ENCODE data around the gene NUDT15. TPM values are rescaled to one million over a fixed set of nuclear protein-coding genes. Genes with fewer than 3 reads are reported as not detected.

NUDT15 gene
- polyA plus RNA-seq, 3 donors, result 5.1 to 13.3 (median 12.6) TPM

DNA sequence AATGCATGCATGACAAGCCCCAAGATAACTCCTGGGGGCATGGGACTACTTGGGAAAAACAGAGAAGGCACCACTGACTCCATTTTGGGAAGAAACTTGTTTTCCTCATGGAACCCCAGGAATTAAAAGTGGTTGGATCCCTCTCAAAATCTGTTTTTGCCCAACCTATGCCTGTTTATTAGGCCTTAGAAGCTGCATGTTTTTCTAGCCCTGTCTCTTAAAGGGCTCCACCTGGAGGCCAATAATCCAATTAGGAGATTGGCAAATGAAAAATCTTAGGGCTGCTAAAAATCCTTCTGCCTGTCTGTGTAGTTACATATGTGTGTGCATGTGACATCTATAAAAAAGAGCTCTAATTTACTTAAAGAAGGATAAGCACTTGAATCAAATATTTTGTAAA, 30.5 kb downstream of the NUDT15 start:
- Histone ChIP-seq H2AFZ (ENCODE audit: insufficient read depth, low read depth, low read length, poor library complexity, severe bottlenecking) (no peak overlapping the region), H3K79me2 (ENCODE audit: insufficient read depth, low read length) (no peaks in the 10 kb centered on the region), H3K27me3 (ENCODE audit: control insufficient read depth in 2 of 2, insufficient read depth in 2 of 2, low read length in 2 of 2) (no peaks in the 10 kb centered on the region), H3K4me3 (replicated peaks in 1 of 3; ENCODE audit: low read depth in 2 of 3, low read length in 3 of 3) (no peak overlapping the region), H3K4me2 (replicated peaks; ENCODE audit: extremely low read depth, low read length, poor library complexity, severe bottlenecking) (no peak overlapping the region), H3K4me1 (ENCODE audit: control insufficient read depth in 1 of 2, insufficient read depth in 2 of 2, low read length in 2 of 2) (no peaks in the 10 kb centered on the region), H3K9ac (ENCODE audit: insufficient read depth, low read length, poor library complexity, severe bottlenecking) (no peak overlapping the region), H4K20me1 (ENCODE audit: insufficient read depth, low read length) (no peaks in the 10 kb centered on the region), H3K9me3 (replicated peaks in 1 of 2; ENCODE audit: control insufficient read depth in 1 of 2, insufficient read depth in 1 of 2, low read length in 2 of 2) (peaks cover 30 to 51% of the 10 kb centered on the region in 2 donors), H3K36me3 (replicated peaks in 1 of 2; ENCODE audit: control insufficient read depth in 1 of 2, insufficient read depth in 2 of 2, low read length in 2 of 2) (peaks cover 59 to 94% of the 10 kb centered on the region in 2 donors), H3K27ac (ENCODE audit: low read depth in 1 of 2, low read length in 2 of 2) (no peak overlapping the region)
- TF ChIP-seq CTCF (IDR thresholded peaks at IDR 0.05), result no peak
- H3K36me3 Mint-ChIP-seq, result peaks cover 66 to 81% of the 10 kb centered on the region in 2 donors
- intact Hi-C loops (cut with micrococcal nuclease), result no loop called here
- H3K27ac Mint-ChIP-seq, result no peak overlapping the region
- no peak for DNase-seq
- H3K9me3 Mint-ChIP-seq, result peaks cover 36 to 59% (median 49%) of the 10 kb centered on the region in 7 donors
- H3K4me3 Mint-ChIP-seq, result no peak overlapping the region
- H3K27me3 Mint-ChIP-seq (ENCODE audit: low read depth in 3 of 3), result no peaks in the 10 kb centered on the region
- H3K4me1 Mint-ChIP-seq, result no peaks in the 10 kb centered on the region

GRCh38 chr13:48068952-48069351, 31.4 kb downstream of the NUDT15 start:
- no peak for TF ChIP-seq CTCF (IDR thresholded peaks at IDR 0.05)
- no peak overlapping the region for H2AFZ ChIP-seq (ENCODE audit: insufficient read depth, low read depth, low read length, poor library complexity, severe bottlenecking)
- no peak overlapping the region for H3K4me2 ChIP-seq (replicated peaks; ENCODE audit: extremely low read depth, low read length, poor library complexity, severe bottlenecking)
- no peak for DNase-seq
- no peak overlapping the region for H3K9ac ChIP-seq (ENCODE audit: insufficient read depth, low read length, poor library complexity, severe bottlenecking)
- H3K4me3 ChIP-seq (replicated peaks in 1 of 3; ENCODE audit: low read depth in 2 of 3, low read length in 3 of 3), result no peak overlapping the region
- H3K27ac ChIP-seq (ENCODE audit: low read depth in 1 of 2, low read length in 2 of 2), result no peak overlapping the region
- H3K4me3 Mint-ChIP-seq, result no peak overlapping the region
- H3K4me1 Mint-ChIP-seq, result no peaks in the 10 kb centered on the region
- intact Hi-C loops (cut with micrococcal nuclease), result no loop called here
- H3K9me3 ChIP-seq (replicated peaks in 1 of 2; ENCODE audit: control insufficient read depth in 1 of 2, insufficient read depth in 1 of 2, low read length in 2 of 2), result peaks cover 37 to 60% of the 10 kb centered on the region in 2 donors
- no peaks in the 10 kb centered on the region for H3K4me1 ChIP-seq (ENCODE audit: control insufficient read depth in 1 of 2, insufficient read depth in 2 of 2, low read length in 2 of 2)
- no CpG with 5 or more reads among the region's 2 CpGs for WGBS (ENCODE audit: insufficient coverage)
- no peak overlapping the region for H3K27ac Mint-ChIP-seq
- peaks cover 74 to 87% of the 10 kb centered on the region in 2 donors for H3K36me3 Mint-ChIP-seq
- no peaks in the 10 kb centered on the region for H3K27me3 ChIP-seq (ENCODE audit: control insufficient read depth in 2 of 2, insufficient read depth in 2 of 2, low read length in 2 of 2)
- no peaks in the 10 kb centered on the region for H4K20me1 ChIP-seq (ENCODE audit: insufficient read depth, low read length)
- H3K36me3 ChIP-seq (replicated peaks in 1 of 2; ENCODE audit: control insufficient read depth in 1 of 2, insufficient read depth in 2 of 2, low read length in 2 of 2), result peaks cover 65 to 96% of the 10 kb centered on the region in 2 donors
- H3K9me3 Mint-ChIP-seq, result peaks cover 38 to 68% (median 55%) of the 10 kb centered on the region in 7 donors
- no peaks in the 10 kb centered on the region for H3K79me2 ChIP-seq (ENCODE audit: insufficient read depth, low read length)
- H3K27me3 Mint-ChIP-seq (ENCODE audit: low read depth in 3 of 3), result no peaks in the 10 kb centered on the region
